GM19324 (cell line): ENCODE results near the gene TNFSF10.

Experiments
- ATAC-seq: cut with Tn5 transposase; IDR thresholded peaks from one replicate; pipeline ENCODE4 v1.9.1; 2021; ENCODE audit warnings: mild to moderate bottlenecking, moderate library complexity; ENCODE audit not compliant: unreplicated experiment, low FRiP score

Gene TNFSF10

DNA sequence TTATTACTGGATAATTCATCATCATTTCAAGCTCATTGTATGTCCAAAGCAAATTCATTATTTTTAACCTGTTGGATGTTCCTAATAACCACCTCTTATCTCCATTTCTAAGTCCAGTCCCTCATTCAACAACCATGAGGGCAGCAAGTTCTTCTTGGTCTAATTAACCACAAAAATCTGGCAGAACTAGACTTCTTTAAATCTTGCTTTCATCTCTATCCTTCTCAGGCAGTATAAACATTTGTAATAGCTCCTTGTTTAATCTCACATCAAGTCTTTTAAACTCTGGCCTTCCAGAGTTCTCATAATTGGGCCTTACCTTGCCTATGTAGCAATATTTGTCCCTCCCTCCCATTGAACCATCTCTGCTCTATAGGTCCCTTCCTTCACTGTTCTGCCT lies 57.9 kb downstream of the TNFSF10 start:
- ATAC-seq: no peak

DNA sequence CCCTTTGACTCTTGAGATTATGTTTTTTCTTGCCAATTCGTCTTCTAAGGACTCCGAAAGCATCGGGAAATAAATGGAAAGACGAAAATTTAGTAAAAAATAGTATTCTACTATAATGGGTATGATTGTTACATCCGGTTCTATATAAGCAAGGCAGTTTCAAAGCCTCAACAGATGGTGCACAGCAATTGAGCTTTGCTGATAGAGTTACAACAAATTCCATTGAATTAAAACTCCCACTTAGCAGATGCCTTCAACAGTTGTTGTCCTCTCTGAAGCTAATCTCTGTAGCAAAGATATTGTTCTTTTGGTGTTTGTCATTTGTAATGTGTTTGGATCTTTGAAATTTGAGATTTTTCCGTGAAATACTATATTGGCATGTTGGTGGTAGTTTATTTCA lies 58.9 kb downstream of the TNFSF10 start:
- ATAC-seq: no peak

DNA sequence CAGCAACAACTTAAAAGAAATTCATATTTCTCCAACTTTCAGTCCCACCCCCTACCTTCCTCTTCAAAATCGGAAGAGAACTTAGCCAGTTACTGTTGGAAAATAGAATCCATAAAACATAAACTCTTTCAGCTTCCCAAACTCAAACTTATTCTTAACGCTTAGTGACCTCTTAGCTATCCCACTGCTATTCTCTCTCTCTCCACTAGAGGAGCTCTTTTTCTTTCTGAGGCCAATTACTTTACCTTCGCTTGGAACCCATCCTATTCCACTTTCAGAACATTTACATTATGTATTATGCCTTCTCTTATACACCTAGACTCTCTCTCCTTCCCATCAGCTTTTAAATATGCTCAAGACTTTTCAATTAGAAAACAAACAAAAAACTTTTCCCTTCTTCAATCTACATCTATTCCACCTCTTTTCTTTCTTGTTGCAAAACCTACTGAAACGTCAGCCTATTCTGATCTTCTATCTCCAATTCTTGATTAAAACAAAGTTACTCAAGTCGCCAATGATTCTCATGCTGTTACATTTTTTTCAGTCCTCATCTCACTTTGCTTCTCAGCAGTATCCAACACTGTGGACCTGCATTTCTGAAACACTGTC lies 61.6 kb downstream of the TNFSF10 start:
- ATAC-seq: no peak

DNA sequence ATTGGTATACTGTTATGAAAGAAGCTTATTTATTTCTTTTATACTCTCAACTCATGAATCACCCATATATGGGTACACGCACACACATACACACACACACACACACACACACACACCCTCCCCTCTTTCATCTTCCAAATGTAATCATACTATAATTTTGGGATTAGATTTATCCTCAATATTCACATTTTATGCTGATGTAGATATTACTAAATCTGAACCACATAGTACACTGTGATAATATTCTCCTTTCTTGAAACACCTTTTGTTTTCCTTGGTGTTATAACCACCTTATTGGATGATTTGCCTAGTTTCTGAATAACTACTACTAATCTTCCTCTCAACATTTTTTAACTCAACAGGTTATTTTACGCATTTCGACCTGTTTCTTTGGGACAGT lies 66.8 kb downstream of the TNFSF10 start:
- ATAC-seq: no peak
